GM12873 (cell line): ENCODE data around the gene PRKCA.

Source experiments
- TF ChIP-seq, protein P1 (sequence below): IDR thresholded peaks from 2 replicates; pipeline ENCODE4 v1.5.1; 2012; ENCODE audit warnings: low read depth, mild to moderate bottlenecking, moderate library complexity, low read length, control low read depth; ENCODE audit not compliant: insufficient read depth; ENCODE audit errors: missing control alignments

Gene PRKCA

DNA sequence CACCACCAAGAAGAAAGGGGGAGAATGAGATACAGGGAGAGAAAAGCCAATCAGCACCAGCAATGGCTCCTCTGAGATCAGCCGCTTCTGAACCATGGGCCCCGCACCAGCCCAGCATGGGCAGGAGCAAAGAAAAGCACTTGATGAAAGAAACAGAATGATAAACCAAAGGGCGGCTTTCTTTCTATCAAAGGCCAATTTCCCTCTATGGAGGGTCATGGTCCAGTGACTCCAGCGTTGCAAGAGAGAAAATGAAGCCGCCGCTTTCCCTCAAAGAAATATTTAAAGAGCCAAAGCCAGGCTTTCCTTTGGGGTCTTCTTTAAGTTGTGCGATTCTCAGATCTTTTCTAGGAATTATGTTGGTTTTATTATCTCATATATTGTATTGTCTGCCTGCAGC lies 447.7 kb downstream of the PRKCA start:
- TF ChIP-seq, protein P1, sequence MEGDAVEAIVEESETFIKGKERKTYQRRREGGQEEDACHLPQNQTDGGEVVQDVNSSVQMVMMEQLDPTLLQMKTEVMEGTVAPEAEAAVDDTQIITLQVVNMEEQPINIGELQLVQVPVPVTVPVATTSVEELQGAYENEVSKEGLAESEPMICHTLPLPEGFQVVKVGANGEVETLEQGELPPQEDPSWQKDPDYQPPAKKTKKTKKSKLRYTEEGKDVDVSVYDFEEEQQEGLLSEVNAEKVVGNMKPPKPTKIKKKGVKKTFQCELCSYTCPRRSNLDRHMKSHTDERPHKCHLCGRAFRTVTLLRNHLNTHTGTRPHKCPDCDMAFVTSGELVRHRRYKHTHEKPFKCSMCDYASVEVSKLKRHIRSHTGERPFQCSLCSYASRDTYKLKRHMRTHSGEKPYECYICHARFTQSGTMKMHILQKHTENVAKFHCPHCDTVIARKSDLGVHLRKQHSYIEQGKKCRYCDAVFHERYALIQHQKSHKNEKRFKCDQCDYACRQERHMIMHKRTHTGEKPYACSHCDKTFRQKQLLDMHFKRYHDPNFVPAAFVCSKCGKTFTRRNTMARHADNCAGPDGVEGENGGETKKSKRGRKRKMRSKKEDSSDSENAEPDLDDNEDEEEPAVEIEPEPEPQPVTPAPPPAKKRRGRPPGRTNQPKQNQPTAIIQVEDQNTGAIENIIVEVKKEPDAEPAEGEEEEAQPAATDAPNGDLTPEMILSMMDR: no peak

GRCh38 chr17:66750781-66751543 lies 448.5 kb downstream of the PRKCA start:
- TF ChIP-seq, protein P1: no peak

DNA sequence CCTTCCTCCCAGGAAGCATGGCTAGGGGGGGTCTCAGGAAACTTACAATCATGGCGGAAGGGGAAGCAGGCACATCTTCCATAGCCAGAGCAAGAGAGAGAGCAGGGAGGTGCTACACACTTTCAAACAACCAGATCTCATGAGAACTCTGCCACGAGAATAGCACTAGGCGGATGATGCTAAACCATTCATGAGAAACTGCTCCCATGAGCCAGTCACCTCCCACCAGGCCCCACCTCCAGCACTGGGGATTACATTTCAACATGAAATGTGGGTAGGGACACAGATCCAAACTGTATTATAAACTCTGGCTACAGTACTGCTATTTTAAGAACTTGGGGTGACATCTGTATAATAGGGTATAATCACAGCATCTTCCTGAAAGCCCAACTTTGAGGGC lies 449.4 kb downstream of the PRKCA start:
- TF ChIP-seq, protein P1: no peak

GRCh38 chr17:66752411-66752810 lies 450.0 kb downstream of the PRKCA start:
- TF ChIP-seq, protein P1: no peak

DNA sequence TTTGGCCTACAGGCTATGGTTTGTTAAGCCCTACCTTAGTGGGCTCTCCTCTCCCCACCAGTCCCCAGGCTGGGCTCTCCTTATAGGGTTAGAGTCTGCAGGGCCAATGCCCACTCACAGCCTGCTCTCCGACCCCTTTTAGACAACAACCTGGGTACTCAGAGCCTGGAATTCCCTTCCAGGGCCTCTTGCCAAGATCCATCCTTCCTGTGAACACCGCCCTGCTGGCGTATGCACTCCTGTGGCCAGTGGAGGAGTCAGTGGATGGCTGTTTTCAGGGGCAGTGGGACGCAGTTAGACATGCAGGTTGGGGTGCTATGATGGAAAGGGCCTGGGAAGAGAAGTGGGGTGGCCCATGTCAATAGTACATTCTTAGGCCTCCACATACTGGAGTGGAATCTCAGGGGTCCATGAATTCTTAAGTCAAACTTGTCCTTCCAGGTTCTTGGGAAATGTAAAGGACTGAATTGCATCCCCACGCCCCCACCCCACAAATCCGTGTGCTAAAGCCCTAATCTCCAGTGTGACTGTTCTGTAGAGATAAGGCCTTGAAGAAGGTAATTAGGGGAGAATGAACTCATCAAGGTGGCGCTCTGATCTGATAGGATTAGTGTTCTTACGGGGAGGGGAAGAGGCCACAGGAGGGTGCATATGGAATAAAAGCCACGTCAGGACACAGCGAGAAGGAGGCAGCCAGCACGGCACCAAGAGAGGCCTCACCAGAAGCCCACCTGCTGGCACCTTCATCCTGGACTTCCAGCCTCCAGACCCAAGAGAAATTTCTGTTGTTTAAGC lies 450.9 kb downstream of the PRKCA start:
- TF ChIP-seq, protein P1: no peak

DNA sequence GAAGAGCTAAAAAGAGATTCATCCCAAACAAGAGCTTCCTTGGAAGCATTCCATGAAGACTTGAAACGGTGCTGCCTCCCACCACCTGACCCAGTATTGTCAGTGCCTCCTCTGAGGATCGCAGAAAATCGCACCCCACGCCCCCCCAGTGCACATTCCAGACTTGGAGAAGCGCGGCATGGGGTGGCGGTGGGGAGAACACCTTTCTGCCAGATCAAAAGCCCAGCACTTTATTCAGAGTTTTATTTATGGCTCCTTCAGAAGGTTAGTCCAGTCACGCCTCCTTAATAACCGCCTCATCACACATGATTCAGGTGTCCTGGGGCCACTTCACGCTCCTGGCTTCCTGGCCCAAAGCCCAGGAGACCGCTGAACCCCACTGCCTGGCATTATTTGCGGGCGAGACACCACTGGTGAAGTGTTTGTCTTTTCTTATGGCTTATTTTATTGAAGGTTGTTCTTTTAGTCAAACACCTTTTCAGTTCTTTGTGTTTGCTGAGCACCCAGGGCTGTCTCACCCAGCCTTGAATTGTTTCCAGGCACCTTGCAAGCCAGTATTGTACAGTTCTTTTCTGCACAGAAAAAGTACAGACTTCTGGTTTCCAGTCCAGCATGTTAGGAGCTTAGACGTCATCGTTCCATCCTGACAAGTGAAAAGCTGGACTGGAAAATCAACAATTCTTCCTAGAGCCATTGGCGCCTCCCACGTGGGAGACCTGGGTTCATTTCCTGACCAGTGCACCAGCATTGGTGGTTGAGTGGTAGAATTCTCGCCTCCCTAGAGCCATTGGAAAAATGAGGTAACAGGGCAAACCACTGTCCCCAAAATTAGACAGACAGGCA lies 452.9 kb downstream of the PRKCA start:
- TF ChIP-seq, protein P1: no peak

GRCh38 chr17:66755944-66756290 lies 453.5 kb downstream of the PRKCA start:
- TF ChIP-seq, protein P1: no peak
